Left ventricle myocardium inferior (tissue), 1 donor: ENCODE measurements around the gene SDK1. TPM values are rescaled to one million over a fixed set of nuclear protein-coding genes. Genes with fewer than 3 reads are reported as not detected.

Source experiments
- DNase-seq: peaks from one replicate; pipeline ENCODE4 v3.0.0-alpha.2; 2020
- H3K27ac ChIP-seq: fragments of 200-600 bp; replicated peaks from 2 replicates; pipeline ENCODE4 v1.8.0; 2021
- H3K27me3 ChIP-seq: fragments of 200-600 bp; 2 replicates; pipeline ENCODE4 v1.8.0; 2021; ENCODE audit warnings: low read depth
- H3K36me3 ChIP-seq: fragments of 200-600 bp; 2 replicates; pipeline ENCODE4 v1.8.0; 2021
- H3K4me1 ChIP-seq: fragments of 200-600 bp; 2 replicates; pipeline ENCODE4 v1.8.0; 2021
- H3K4me3 ChIP-seq: fragments of 200-600 bp; 2 replicates; pipeline ENCODE4 v1.8.0; 2021; ENCODE audit warnings: mild to moderate bottlenecking, moderate library complexity
- H3K9me3 ChIP-seq: fragments of 200-600 bp; replicated peaks from 2 replicates; pipeline ENCODE4 v1.8.0; 2021
- intact Hi-C: fragments of 100-400 bp; cut with micrococcal nuclease; formaldehyde crosslinking; loops from one replicate; pipeline ENCODE4 v1.11.0; 2022
- total RNA-seq: library from RNA; stranded (reverse); fragmentation: NEBNext Ultra II Directional; extraction: Animal tissue kit (Norgen Biotek cat#: 25700); gene quantifications from one replicate; pipeline ENCODE4 v1.2.1, GENCODE V29; 2021
- TF ChIP-seq, protein P1 (sequence below): fragments of 200-600 bp; IDR thresholded peaks from 2 replicates; pipeline ENCODE4 v1.8.0; 2021; ENCODE audit warnings: antibody characterized with exemption, mild to moderate bottlenecking, borderline replicate concordance
- donor health status: DM: no; HTN: yes; CAD: no; lungs with severe emphysema.

SDK1 gene
- total RNA-seq, 1 donor from 2014 or later: 1.3 TPM

DNA sequence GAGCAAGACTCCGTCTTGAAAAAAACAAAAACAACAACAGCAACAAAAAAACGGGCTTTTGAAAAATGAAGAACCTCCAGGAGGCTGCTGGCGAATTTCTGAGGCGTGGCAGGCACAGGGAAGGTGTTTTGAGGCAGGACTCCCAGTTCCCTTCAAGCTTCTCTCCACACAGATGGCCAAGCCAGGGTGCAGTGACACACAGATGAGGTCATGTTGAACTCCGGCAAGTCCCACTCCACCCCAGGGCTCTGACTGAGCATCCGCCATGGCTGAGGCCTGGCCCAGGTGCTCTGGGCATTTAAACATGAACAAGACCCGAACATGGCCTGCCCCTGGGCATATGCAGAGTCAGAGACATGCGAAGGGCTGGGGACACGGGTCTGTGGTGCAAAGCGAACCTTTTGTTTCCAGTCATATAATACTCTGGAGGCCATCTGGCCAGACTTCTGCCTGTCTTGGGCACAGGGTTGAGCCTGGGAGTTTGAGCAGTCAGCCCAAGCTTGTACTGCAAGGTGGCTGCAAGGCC is 866.4 kb downstream of the SDK1 start:
- no peak overlapping the region for H3K27ac ChIP-seq
- intact Hi-C loops: no loop called here
- H3K4me1 ChIP-seq: peaks cover 7% of the 10 kb centered on the region
- H3K9me3 ChIP-seq: no peaks in the 10 kb centered on the region
- no peaks in the 10 kb centered on the region for H3K27me3 ChIP-seq
- no peaks in the 10 kb centered on the region for H3K36me3 ChIP-seq
- TF ChIP-seq, protein P1, sequence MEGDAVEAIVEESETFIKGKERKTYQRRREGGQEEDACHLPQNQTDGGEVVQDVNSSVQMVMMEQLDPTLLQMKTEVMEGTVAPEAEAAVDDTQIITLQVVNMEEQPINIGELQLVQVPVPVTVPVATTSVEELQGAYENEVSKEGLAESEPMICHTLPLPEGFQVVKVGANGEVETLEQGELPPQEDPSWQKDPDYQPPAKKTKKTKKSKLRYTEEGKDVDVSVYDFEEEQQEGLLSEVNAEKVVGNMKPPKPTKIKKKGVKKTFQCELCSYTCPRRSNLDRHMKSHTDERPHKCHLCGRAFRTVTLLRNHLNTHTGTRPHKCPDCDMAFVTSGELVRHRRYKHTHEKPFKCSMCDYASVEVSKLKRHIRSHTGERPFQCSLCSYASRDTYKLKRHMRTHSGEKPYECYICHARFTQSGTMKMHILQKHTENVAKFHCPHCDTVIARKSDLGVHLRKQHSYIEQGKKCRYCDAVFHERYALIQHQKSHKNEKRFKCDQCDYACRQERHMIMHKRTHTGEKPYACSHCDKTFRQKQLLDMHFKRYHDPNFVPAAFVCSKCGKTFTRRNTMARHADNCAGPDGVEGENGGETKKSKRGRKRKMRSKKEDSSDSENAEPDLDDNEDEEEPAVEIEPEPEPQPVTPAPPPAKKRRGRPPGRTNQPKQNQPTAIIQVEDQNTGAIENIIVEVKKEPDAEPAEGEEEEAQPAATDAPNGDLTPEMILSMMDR: no peak
- no peak overlapping the region for H3K4me3 ChIP-seq
- DNase-seq: no peak

DNA sequence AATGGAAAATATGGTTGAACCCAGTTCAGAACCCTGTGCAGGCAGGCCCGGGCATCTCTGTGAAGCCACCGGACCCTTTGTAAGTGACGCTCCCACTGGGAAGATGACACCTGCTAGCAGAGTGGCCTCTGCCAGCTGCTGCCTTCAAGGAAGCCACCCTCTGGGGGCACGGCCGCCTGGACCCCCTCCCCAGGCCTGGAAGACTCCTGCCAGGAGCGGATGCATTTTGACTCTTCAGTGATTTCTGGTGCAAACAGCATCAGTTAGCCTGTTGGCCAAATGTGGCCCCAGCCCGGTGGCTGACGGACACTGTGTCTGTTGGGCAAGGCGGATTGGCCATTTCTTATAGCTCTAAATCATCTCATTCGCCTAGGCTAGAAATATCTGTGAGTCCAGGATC is 867.0 kb downstream of the SDK1 start:
- no peak for DNase-seq
- Histone ChIP-seq H3K9me3 (no peaks in the 10 kb centered on the region), H3K27me3 (no peaks in the 10 kb centered on the region), H3K27ac (no peak overlapping the region), H3K4me1 (peaks cover 1% of the 10 kb centered on the region), H3K4me3 (no peak overlapping the region), H3K36me3 (no peaks in the 10 kb centered on the region)
- TF ChIP-seq, protein P1: no peak
- intact Hi-C loops: no loop called here

DNA sequence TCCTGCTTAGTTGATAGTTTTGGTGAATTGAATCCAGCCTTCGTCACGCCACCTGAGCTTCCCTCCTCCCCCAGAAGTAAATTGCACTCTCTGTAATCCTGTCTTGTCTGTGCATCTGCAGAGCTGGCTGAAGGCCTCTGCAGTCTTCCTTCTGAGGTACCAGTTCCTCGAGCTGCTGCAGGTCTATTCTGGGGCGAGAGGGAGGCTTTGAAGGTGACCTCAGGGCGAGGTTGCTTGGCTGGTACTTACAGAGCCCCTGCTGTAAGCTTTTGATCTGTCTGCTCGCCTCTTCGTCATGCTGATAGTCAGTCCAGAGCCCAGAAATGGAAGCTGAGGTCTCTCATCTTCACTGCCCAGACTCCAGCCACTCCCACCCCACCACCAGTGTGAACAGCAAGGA is 867.5 kb downstream of the SDK1 start:
- Histone ChIP-seq H3K4me3 (no peak overlapping the region), H3K27me3 (no peaks in the 10 kb centered on the region), H3K4me1 (no peaks in the 10 kb centered on the region), H3K36me3 (no peaks in the 10 kb centered on the region), H3K9me3 (no peaks in the 10 kb centered on the region), H3K27ac (no peak overlapping the region)
- TF ChIP-seq, protein P1: no peak
- no peak for DNase-seq
- intact Hi-C loops: no loop called here

DNA sequence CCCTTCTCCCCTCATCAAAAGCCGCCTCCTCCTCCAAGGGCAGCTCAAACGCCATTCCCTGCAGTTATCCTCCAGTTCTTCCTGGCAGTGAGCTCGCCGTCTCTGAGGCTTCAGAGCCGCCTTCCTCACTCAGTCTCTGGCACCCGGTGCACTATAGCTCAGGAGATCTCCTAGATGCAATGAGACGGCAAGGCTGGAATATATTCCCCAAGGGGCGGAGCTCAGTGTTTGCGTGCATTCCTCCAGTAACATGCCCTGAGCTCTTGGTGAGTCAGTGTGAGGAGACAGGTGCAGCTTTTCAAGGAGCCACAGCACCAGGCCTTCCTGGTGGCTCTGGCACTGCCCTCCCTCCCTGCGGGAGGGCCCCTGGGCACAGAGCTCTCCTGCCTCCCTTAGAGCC is 868.4 kb downstream of the SDK1 start:
- Histone ChIP-seq H3K4me3 (no peak overlapping the region), H3K27me3 (no peaks in the 10 kb centered on the region), H3K4me1 (no peaks in the 10 kb centered on the region), H3K27ac (no peak overlapping the region), H3K36me3 (no peaks in the 10 kb centered on the region), H3K9me3 (no peaks in the 10 kb centered on the region)
- TF ChIP-seq, protein P1: no peak
- intact Hi-C loops: no loop called here
- no peak for DNase-seq

DNA sequence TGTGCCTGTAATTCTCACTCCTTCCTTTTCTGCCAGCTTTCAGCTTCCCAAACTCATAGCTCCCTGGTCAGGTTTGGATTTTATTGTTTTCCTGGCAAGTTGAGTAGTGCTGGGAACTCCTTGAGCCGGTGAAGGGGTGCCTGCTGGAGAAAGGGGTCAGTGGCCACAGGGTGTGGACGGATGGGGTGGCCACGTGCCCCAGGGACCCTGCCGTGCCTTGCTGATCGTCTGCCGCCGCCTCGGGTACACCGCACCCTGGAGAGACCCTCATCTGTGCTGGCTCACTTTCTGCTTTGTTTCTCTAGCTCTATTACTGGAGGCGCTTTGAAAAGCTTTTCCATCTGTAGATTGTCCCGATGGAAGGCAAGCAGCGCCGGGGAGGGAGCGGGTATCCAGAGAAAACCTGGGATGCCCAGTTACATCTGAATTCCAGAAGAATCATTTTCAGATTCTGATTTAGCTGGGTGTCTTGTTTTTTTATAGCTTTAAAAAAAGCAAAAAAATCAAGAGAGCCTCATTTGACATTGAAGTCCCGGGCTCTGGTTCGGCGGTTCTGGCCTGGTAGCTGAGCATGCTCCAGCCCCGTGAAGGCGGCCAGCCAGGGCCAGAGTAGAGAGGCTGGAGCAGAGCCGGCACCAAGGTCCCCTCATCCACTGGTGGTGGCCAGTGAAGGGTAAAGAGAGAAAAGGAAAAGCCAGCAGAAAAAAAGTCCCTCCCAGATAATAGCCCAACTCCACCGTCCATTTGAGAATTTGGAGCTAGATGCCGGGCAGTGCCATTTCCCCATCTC is 870.1 kb downstream of the SDK1 start:
- TF ChIP-seq, protein P1: no peak
- Histone ChIP-seq H3K9me3 (no peaks in the 10 kb centered on the region), H3K36me3 (no peaks in the 10 kb centered on the region), H3K27ac (no peak overlapping the region), H3K27me3 (no peaks in the 10 kb centered on the region), H3K4me1 (no peaks in the 10 kb centered on the region), H3K4me3 (no peak overlapping the region)
- intact Hi-C loops: no loop called here
- no peak for DNase-seq
